ENCODE measurements around the gene STAT6.

STAT6 gene

GRCh38 chr12:57149245-57149900 lies 38.2 kb upstream of the STAT6 start:
- Histone ChIP-seq H3K27ac (peak overlapping the region; percentile 50; the same call in 1 of the 2 replicates), H3K36me3 (ENCODE audit: insufficient read depth, low read length) (peaks cover 23% of the 10 kb centered on the region), H3K9me3 (ENCODE audit: low read depth, low read length) (no peaks in the 10 kb centered on the region), H3K9ac (ENCODE audit: insufficient read length) (no peak overlapping the region), H3K4me3 (no peak overlapping the region)
- TF ChIP-seq POLR2AphosphoS5 (IDR thresholded peaks at IDR 0.05; ENCODE audit: borderline replicate concordance, low read depth, low read length), result no peak
- TF ChIP-seq EZH2 (IDR thresholded peaks at IDR 0.05), result no peak
- no peak for TF ChIP-seq FOXP2 (optimal IDR thresholded peaks at IDR 0.05; ENCODE audit: control extremely low read depth, extremely low read length, insufficient read depth)
- DNase-seq (ENCODE audit: low read depth, low spot score), result no peak

- TF ChIP-seq POLR2AphosphoS5 (IDR thresholded peaks at IDR 0.05; ENCODE audit: borderline replicate concordance, low read depth, low read length) (no peak), FOXP2 (optimal IDR thresholded peaks at IDR 0.05; ENCODE audit: control extremely low read depth, extremely low read length, insufficient read depth) (no peak), EZH2 (IDR thresholded peaks at IDR 0.05) (no peak)
- no peak for DNase-seq (ENCODE audit: low read depth, low spot score)
- Histone ChIP-seq H3K9ac (ENCODE audit: insufficient read length) (no peak overlapping the region), H3K27ac (peak overlapping the region; percentile 50; the same call in 1 of the 2 replicates), H3K36me3 (ENCODE audit: insufficient read depth, low read length) (peaks cover 24% of the 10 kb centered on the region), H3K4me3 (no peak overlapping the region), H3K9me3 (ENCODE audit: low read depth, low read length) (no peaks in the 10 kb centered on the region)
Observed at GRCh38 chr12:57148469-57149244, 37.5 kb upstream of the STAT6 start.

DNA sequence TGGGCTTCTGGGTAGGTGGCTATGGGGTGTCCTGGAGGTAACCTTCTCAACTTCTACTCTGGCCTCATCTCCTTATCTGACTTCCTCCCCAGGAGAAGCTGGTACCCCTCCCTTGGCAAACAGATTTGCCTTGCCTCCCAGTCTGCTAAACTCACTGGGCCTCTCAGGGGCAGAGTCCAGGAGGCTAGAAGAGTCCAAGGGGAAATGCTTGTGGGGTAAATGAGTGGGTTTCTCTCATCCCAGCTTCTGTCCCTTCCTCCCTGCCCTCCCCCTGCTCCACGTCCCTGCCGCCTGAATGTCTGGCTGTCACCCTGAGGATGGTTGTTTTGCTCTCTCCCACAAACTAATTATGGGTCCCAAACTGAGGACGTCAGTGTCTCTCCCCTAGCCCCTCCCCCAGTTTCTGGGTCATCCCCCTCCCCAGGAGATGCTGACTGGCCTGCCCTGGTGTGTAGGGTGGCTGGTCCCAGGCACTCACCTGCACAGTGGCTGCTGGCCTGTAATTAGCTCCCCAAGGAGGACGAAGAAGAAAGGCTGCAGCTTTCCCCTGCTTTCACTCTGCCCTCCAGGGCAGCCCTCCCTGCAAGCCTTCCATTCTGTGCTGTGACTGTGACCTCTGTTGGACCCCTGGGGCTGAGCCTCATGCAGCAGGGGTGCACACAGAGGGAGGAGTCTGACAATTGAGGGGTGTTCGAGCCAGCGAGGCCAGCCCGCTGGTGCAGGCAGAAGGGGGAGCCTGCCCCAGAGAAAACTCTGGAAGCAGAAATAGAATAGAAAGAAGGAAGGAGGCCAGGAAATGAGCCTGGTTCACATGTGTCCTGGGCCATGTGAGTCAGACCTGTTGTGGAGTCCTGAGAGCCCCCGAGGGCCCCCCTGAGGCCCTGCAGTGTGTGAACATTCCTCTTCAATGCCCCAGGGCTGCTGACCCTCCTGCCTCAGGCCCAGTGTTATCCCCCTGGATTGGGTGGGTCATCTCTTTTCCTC lies 36.1 kb upstream of the STAT6 start, which contains the start of gene LRP1-AS:
LRP1-AS (minus strand) TSS at position 659 of the 984 bp plus-strand sequence.
- TF ChIP-seq EZH2 (IDR thresholded peaks at IDR 0.05) (no peak), FOXP2 (optimal IDR thresholded peaks at IDR 0.05; ENCODE audit: control extremely low read depth, extremely low read length, insufficient read depth) (no peak), POLR2AphosphoS5 (IDR thresholded peaks at IDR 0.05; ENCODE audit: borderline replicate concordance, low read depth, low read length) (no peak)
- Histone ChIP-seq H3K27ac (no peak within 1 kb of the TSS), H3K4me3 (no peak within 1 kb of the TSS), H3K9ac (ENCODE audit: insufficient read length) (no peak within 1 kb of the TSS), H3K9me3 (ENCODE audit: low read depth, low read length) (no peaks in the 10 kb centered on the region), H3K36me3 (ENCODE audit: insufficient read depth, low read length) (peaks cover 29% of the 10 kb centered on the region)
- DNase-seq (ENCODE audit: low read depth, low spot score), result no peak

DNA sequence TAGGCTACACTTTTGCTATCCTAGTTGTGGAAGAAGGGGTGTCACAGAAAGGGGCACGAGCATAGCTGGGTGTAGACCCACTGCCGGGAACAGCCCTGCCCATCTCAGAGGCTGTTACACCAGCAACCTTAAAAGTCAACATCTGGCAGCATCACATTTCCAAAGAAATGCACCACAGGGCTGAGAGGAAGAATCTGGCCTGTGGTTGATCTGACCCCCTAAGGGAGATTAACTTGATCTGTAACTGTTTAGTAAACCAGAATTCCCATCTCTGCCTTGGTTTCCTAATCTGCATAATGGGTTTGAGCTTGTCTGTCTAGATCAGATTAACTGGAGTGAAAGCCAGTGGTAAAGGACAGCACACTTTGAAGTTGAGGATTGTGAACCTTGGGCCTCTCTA lies 34.9 kb upstream of the STAT6 start:
- H3K9ac ChIP-seq (ENCODE audit: insufficient read length), result no peak overlapping the region
- no peak overlapping the region for H3K27ac ChIP-seq
- no peaks in the 10 kb centered on the region for H3K9me3 ChIP-seq (ENCODE audit: low read depth, low read length)
- no peak for TF ChIP-seq EZH2 (IDR thresholded peaks at IDR 0.05)
- no peak for TF ChIP-seq POLR2AphosphoS5 (IDR thresholded peaks at IDR 0.05; ENCODE audit: borderline replicate concordance, low read depth, low read length)
- TF ChIP-seq FOXP2 (optimal IDR thresholded peaks at IDR 0.05; ENCODE audit: control extremely low read depth, extremely low read length, insufficient read depth), result no peak
- no peak for DNase-seq (ENCODE audit: low read depth, low spot score)
- H3K4me3 ChIP-seq, result no peak overlapping the region
- peaks cover 37% of the 10 kb centered on the region for H3K36me3 ChIP-seq (ENCODE audit: insufficient read depth, low read length)

DNA sequence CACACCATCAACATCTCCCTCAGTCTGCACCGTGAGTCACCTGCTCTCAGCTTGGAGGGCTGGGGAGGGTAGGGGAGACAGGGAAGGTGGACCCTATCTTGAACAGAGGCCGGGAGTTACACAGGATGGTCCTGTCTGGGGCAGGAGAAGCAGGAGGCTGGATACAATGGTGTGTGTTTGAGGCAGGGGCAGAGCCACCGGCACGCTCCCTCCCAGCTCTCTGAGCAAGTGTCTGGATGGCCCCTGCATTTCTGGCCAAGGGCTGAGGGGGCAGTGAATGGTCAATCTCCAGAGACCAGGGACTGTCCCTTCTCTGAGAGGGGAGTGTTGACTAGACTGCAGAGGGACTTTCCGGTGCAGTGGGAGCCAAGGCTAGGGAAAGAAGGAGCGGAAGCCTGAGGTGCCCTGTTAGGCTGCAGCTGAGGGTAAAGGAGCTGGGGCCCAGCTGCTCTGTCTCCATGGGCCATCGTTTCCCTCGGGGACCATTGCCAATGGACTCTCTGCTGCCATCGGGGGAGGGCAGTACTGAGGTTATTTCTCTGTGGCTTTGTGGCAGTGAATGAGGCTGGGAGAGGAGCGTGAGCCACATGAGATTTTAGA lies 34.4 kb upstream of the STAT6 start:
- Histone ChIP-seq H3K9ac (ENCODE audit: insufficient read length) (no peak overlapping the region), H3K27ac (no peak overlapping the region), H3K4me3 (no peak overlapping the region), H3K9me3 (ENCODE audit: low read depth, low read length) (no peaks in the 10 kb centered on the region), H3K36me3 (ENCODE audit: insufficient read depth, low read length) (peaks cover 38% of the 10 kb centered on the region)
- DNase-seq (ENCODE audit: low read depth, low spot score), result no peak
- TF ChIP-seq FOXP2 (optimal IDR thresholded peaks at IDR 0.05; ENCODE audit: control extremely low read depth, extremely low read length, insufficient read depth) (no peak), POLR2AphosphoS5 (IDR thresholded peaks at IDR 0.05; ENCODE audit: borderline replicate concordance, low read depth, low read length) (no peak), EZH2 (IDR thresholded peaks at IDR 0.05) (no peak)

DNA sequence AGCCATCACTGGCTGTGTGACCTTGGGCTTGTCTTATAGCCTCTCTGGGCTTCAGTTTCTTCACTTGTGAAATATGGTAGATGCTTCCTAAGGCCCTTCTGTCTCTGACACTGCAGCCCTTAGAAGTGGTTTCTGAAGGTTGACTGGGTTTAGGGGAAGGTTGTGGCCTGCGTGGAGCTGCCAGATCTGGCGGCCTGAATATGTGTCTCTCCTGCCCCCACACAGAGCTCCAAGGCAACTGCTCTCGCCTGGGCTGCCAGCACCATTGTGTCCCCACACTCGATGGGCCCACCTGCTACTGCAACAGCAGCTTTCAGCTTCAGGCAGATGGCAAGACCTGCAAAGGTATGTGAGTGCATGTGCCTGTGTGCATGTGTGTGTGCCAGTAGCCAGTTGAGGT lies 32.3 kb upstream of the STAT6 start:
- no peak overlapping the region for H3K4me3 ChIP-seq
- H3K36me3 ChIP-seq (ENCODE audit: insufficient read depth, low read length), result peaks cover 49% of the 10 kb centered on the region; the same call in 1 of the 2 replicates
- no peaks in the 10 kb centered on the region for H3K9me3 ChIP-seq (ENCODE audit: low read depth, low read length)
- H3K27ac ChIP-seq, result no peak overlapping the region
- no peak overlapping the region for H3K9ac ChIP-seq (ENCODE audit: insufficient read length)
- TF ChIP-seq EZH2 (IDR thresholded peaks at IDR 0.05), result no peak
- TF ChIP-seq POLR2AphosphoS5 (IDR thresholded peaks at IDR 0.05; ENCODE audit: borderline replicate concordance, low read depth, low read length), result no peak
- no peak for TF ChIP-seq FOXP2 (optimal IDR thresholded peaks at IDR 0.05; ENCODE audit: control extremely low read depth, extremely low read length, insufficient read depth)
- DNase-seq (ENCODE audit: low read depth, low spot score), result no peak

- Histone ChIP-seq H3K36me3 (ENCODE audit: insufficient read depth, low read length) (peaks cover 49% of the 10 kb centered on the region; the same call in 1 of the 2 replicates), H3K27ac (no peak overlapping the region), H3K9me3 (ENCODE audit: low read depth, low read length) (no peaks in the 10 kb centered on the region), H3K9ac (ENCODE audit: insufficient read length) (no peak overlapping the region), H3K4me3 (no peak overlapping the region)
- TF ChIP-seq FOXP2 (optimal IDR thresholded peaks at IDR 0.05; ENCODE audit: control extremely low read depth, extremely low read length, insufficient read depth) (no peak), POLR2AphosphoS5 (IDR thresholded peaks at IDR 0.05; ENCODE audit: borderline replicate concordance, low read depth, low read length) (no peak), EZH2 (IDR thresholded peaks at IDR 0.05) (no peak)
- no peak for DNase-seq (ENCODE audit: low read depth, low spot score)
Observed at GRCh38 chr12:57142727-57143126, 31.6 kb upstream of the STAT6 start.
